T-cell (primary cell): ENCODE measurements around the gene LRTM2. TPM values are rescaled to one million over a fixed set of nuclear protein-coding genes. Genes with fewer than 3 reads are reported as not detected.
"Not testable (repeated sequence)": the region's sequence is repeated elsewhere in the genome, so short reads cannot be mapped to it uniquely, and the experiment has no call there.

Source experiments
- ATAC-seq, 4 experiments: fragments of 200-7000 bp in 3 of 4; fragments of 150-1000 bp in 1 of 4; cut with Tn5 transposase; replicated peaks in 1 of 4; 1 replicate in 3 of 4; 2 replicates in 1 of 4; pipeline ENCODE4 v1.10.0; 2021; ENCODE audit warnings: moderate library complexity in 3 of 4, mild to moderate bottlenecking in 2 of 4, moderate number of reproducible peaks in 1 of 4
- CTCF ChIA-PET, 2 donors: fragments of 300-600 bp; sonication (Branson Sonifier 250); formaldehyde crosslinking; loops; one replicate each; lab custom pipeline; 2022; ENCODE audit warnings: antibody characterized with exemption in 2 of 2; lab: Charles Lee
- POLR2A ChIA-PET, 2 donors: fragments of 300-600 bp; sonication (Branson Sonifier 250); formaldehyde crosslinking; loops; one replicate each; lab custom pipeline; 2022; ENCODE audit warnings: antibody characterized with exemption in 2 of 2; lab: Charles Lee
- DNase-seq, 35 experiments: peaks; one replicate each; pipeline versions ENCODE4 v3.0.0 to v3.0.0-alpha.2; 2013 to 2023
- H3K27ac ChIP-seq: one replicate; pipeline ENCODE4 v1.5.1; 2013; ENCODE audit warnings: low read length
- H3K27me3 ChIP-seq, 2 experiments: replicated peaks in 1 of 2; 1 replicate in 1 of 2; 2 replicates in 1 of 2; pipeline versions ENCODE4 v1.6.1 to v1.7.0; 2013; ENCODE audit warnings: low read length in 1 of 2, mixed read lengths in 1 of 2; ENCODE audit not compliant: control insufficient read depth in 2 of 2, insufficient read depth in 2 of 2; ENCODE audit errors: extremely low read depth in 1 of 2
- H3K36me3 ChIP-seq, 2 donors: 1 replicate in 1 of 2; 2 replicates in 1 of 2; pipeline versions ENCODE4 v1.6.1 to v1.7.0; 2013; ENCODE audit warnings: low read length in 1 of 2; ENCODE audit not compliant: control insufficient read depth in 2 of 2, insufficient read depth in 1 of 2; ENCODE audit errors: extremely low read depth in 1 of 2
- H3K4me1 ChIP-seq, 2 experiments: 1 replicate in 1 of 2; 2 replicates in 1 of 2; pipeline versions ENCODE4 v1.6.1 to v1.7.0; 2013; ENCODE audit warnings: low read length in 2 of 2, mixed read lengths in 1 of 2; ENCODE audit not compliant: insufficient read depth in 2 of 2, control insufficient read depth in 1 of 2; ENCODE audit errors: extremely low read depth in 1 of 2
- H3K4me3 ChIP-seq, 2 donors: 1 replicate in 1 of 2; 2 replicates in 1 of 2; pipeline versions ENCODE4 v1.5.1 to v1.7.0; 2013; ENCODE audit warnings: mild to moderate bottlenecking in 2 of 2, low read length in 1 of 2, moderate library complexity in 1 of 2; ENCODE audit not compliant: control insufficient read depth in 1 of 2; ENCODE audit errors: extremely low read depth in 1 of 2
- H3K9me3 ChIP-seq: 2 replicates; pipeline ENCODE4 v1.7.0; 2013
- H3K27ac Mint-ChIP-seq, 2 donors: one replicate each; pipeline ENCODE4 v1.8.0; 2020 to 2021; ENCODE audit warnings: mild to moderate bottlenecking in 2 of 2, mixed read lengths in 2 of 2
- H3K27me3 Mint-ChIP-seq, 2 donors: one replicate each; pipeline ENCODE4 v1.8.0; 2021 to 2022; ENCODE audit warnings: mixed read lengths in 2 of 2
- H3K36me3 Mint-ChIP-seq: one replicate; pipeline ENCODE4 v1.8.0; 2021; ENCODE audit warnings: mixed read lengths
- H3K4me1 Mint-ChIP-seq, 3 donors: one replicate each; pipeline ENCODE4 v1.8.0; 2020 to 2022; ENCODE audit warnings: mixed read lengths in 3 of 3, mild to moderate bottlenecking in 1 of 3
- H3K4me3 Mint-ChIP-seq, 3 donors: one replicate each; pipeline ENCODE4 v1.8.0; 2020 to 2022; ENCODE audit warnings: mild to moderate bottlenecking in 3 of 3, mixed read lengths in 3 of 3, moderate library complexity in 3 of 3
- H3K9me3 Mint-ChIP-seq, 3 donors: one replicate each; pipeline ENCODE4 v1.8.0; 2020 to 2022; ENCODE audit warnings: mixed read lengths in 3 of 3
- WGBS: methylation state at CpG from one replicate; pipeline ENCODE4 v1.1.5; 2013; ENCODE audit warnings: missing lambda C conversion rate; ENCODE audit not compliant: insufficient coverage; 5-methylcytosine and 5-hydroxymethylcytosine counted together
- total RNA-seq, 35 experiments: library from RNA in 6 of 35; stranded (reverse) in 6 of 35; fragments of 120-200 nt in 1 of 35; gene quantifications; one replicate each; pipeline versions ENCODE4 v1.2.1 to v1.2.4 and lab custom pipeline; 2013 to 2026

The LRTM2 gene
- total RNA-seq, 5 donors from 2014 or later (not counting 1 experiment from before 2014, with no cell fraction given), result not detected

DNA sequence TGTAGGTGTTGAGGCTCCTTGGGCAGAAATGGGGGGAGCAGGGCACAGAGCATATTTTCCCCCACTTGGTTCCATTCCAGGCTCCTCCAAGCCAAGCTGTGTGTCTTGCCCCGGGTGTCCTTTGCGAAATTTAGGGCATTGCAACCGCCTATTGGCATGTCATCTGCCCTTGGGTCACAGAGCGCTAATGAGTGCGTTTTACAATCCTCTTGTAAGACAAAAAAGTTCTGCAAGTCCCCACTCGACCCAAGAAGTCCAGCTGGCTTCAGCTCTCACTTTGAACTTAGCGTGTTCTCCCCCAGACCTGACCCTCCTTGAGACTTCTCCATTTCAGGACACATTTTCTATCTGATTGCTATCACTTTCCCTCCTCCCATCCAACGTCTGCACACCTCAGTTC lies 6.1 kb upstream of the LRTM2 start:
- ChIA-PET POLR2A (no interaction called here), CTCF (no interaction called here)
- WGBS, result 83% methylated on average over 8 of the region's 8 CpGs
- no peak overlapping the region for H3K4me3 Mint-ChIP-seq
- Histone ChIP-seq H3K27ac (no peak overlapping the region), H3K27me3 (peaks cover 0 to 3% of the 10 kb centered on the region in 2 experiments), H3K4me3 (no peak overlapping the region), H3K4me1 (peaks cover 0 to 31% of the 10 kb centered on the region in 2 experiments), H3K9me3 (no peaks in the 10 kb centered on the region), H3K36me3 (no peaks in the 10 kb centered on the region)
- ATAC-seq (no peak), DNase-seq (no peak)
- H3K36me3 Mint-ChIP-seq, result no peaks in the 10 kb centered on the region
- no peaks in the 10 kb centered on the region for H3K9me3 Mint-ChIP-seq
- H3K27ac Mint-ChIP-seq, result peak overlapping the region in 1 of 2 donors; percentile 29
- peaks cover 3 to 6% of the 10 kb centered on the region in 2 donors for H3K27me3 Mint-ChIP-seq
- H3K4me1 Mint-ChIP-seq, result peaks cover 5 to 20% (median 8%) of the 10 kb centered on the region in 3 donors

DNA sequence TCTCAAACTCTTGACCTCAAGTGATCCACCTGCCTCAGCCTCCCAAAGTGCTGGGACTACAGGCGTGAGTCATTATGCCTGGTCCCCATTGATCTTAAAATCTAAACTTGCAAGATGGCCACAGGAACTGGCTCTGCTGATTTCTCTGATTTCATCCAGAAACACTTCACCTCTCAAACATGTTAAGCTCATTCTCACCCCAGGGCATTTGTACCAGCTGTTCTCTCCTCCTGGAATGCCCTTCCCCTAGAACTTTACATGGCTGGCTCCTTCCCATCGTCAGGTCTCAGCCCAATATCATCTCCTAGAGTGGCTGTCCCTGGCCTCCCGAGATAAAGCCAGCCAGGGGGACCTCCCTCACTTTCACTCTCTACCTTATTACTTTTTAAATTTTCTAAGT lies 5.3 kb upstream of the LRTM2 start:
- Mint-ChIP-seq H3K4me1 (peaks cover 4 to 13% (median 8%) of the 10 kb centered on the region in 3 donors), H3K27me3 (peaks cover 8 to 14% of the 10 kb centered on the region in 2 donors), H3K36me3 (no peaks in the 10 kb centered on the region), H3K9me3 (no peaks in the 10 kb centered on the region), H3K4me3 (no peak overlapping the region), H3K27ac (no peak overlapping the region)
- Histone ChIP-seq H3K4me1 (peaks cover 0 to 24% of the 10 kb centered on the region in 2 experiments), H3K9me3 (no peaks in the 10 kb centered on the region), H3K4me3 (no peak overlapping the region), H3K36me3 (no peaks in the 10 kb centered on the region), H3K27me3 (peaks cover 0 to 12% of the 10 kb centered on the region in 2 experiments), H3K27ac (no peak overlapping the region)
- CTCF ChIA-PET, result no interaction called here
- ATAC-seq (no peak), DNase-seq (no peak)
- WGBS, result 100% methylated on average over 1 of the region's 3 CpGs
- POLR2A ChIA-PET, result interaction anchor here in 1 of 2 donors (0.6 kb wide), 1 partner anchor 568 kb away, joined by 3 read pairs; no protein-coding TSS in a partner anchor

DNA sequence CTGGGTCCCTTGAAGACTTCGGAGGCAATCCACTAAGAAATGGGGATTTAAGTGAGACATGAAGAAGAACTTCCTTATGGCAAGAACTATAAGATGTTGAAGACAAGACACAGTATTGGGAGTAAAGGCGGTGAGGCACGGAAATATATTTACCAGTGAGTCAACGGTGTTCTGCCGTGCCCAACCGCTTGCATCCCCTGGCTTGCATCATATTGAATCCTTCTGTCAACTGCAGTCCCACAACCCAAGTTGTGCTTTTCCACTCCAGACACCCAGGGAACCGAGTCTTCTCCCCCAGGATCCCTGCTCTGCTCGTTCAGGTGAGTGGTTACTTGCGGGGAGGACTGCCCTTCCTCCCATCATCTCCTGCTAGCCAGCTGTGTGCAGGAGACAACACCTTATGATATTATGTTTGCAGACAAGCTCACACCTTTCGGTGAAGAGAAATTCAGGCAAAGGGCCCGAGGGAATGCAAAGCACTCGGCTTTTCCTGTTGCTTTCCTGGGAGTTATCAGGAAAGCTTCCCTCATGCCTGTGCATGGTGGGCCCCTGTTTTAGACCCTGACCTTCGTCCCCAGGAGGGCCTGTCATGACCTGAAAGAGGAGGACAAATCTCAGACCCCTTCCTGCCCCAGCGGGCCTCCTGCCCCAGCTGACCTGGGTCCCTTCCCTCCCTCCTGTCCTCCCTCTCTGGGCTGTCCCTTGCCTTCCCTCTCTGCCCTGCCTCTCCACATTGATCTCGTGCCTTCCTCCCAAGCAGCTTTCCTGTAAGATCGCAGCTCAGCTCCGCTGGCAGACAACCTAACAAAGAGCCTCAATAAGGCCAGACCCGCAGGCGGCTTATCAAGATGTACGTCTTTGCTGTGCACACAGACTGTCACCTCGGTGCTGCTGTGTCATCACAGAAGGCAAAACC lies 4.3 kb upstream of the LRTM2 start:
- Mint-ChIP-seq H3K9me3 (no peaks in the 10 kb centered on the region), H3K36me3 (no peaks in the 10 kb centered on the region), H3K4me3 (no peak overlapping the region), H3K27me3 (peaks cover 17 to 24% of the 10 kb centered on the region in 2 donors), H3K27ac (no peak overlapping the region), H3K4me1 (peaks cover 3 to 10% (median 6%) of the 10 kb centered on the region in 3 donors)
- Histone ChIP-seq H3K27me3 (peaks cover 0 to 21% of the 10 kb centered on the region in 2 experiments), H3K27ac (no peak overlapping the region), H3K4me1 (peaks cover 0 to 18% of the 10 kb centered on the region in 2 experiments), H3K9me3 (no peaks in the 10 kb centered on the region), H3K4me3 (no peak overlapping the region), H3K36me3 (no peaks in the 10 kb centered on the region)
- 87% methylated on average over 17 of the region's 21 CpGs for WGBS
- ATAC-seq (no peak), DNase-seq (no peak)
- POLR2A ChIA-PET, result no interaction called here
- CTCF ChIA-PET, result no interaction called here

DNA sequence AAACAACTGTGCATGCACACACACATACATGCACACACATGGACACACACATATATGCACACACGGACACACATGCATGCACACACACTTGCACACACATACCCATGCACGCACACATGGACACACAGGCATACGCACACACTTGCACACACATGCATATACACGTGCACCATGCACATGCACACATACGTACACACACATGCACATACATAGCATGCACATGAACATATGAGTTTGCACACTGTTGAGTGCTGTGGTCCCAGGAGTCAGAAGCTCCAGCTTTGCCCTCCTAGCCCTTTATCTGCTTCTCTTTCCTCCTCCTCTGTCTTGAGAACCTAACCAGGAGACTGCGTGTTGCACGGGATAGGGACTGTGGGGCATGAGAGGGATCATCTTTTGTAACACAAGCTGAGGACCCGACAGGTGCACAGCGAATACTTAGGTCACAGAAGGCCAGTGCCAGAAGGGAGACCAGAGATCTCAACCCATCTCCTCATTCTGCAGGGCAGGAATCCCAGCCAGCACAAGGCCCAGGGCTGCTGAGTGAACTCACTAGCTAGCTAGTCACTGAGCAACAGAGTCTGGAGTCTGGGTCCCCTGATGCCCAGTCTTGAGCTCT lies 3.5 kb upstream of the LRTM2 start:
- H3K27me3 Mint-ChIP-seq, result peaks cover 18 to 30% of the 10 kb centered on the region in 2 donors
- ChIA-PET POLR2A (no interaction called here), CTCF (no interaction called here)

DNA sequence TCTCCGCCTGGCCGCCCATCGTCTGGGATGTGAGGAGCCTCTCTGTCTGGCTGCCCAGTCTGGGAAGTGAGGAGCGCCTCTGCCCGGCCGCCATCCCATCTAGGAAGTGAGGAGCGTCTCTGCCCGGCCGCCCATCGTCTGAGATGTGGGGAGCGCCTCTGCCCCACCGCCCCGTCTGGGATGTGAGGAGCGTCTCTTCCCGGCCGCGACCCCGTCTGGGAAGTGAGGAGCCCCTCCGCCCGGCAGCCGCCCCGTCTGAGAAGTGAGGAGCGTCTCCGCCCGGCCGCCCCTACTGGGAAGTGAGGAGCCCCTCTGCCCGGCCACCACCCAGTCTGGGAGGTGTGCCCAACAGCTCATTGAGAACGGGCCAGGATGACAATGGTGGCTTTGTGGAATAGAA lies 2.4 kb upstream of the LRTM2 start:
- peaks cover 0 to 40% of the 10 kb centered on the region in 2 experiments for H3K27me3 ChIP-seq
- H3K36me3 Mint-ChIP-seq, H3K4me1 Mint-ChIP-seq, H3K36me3 ChIP-seq, H3K9me3 ChIP-seq, H3K4me3 ChIP-seq, H3K27ac Mint-ChIP-seq, DNase-seq, H3K9me3 Mint-ChIP-seq, H3K27ac ChIP-seq, ATAC-seq, POLR2A ChIA-PET, H3K4me1 ChIP-seq, CTCF ChIA-PET, H3K4me3 Mint-ChIP-seq: not testable (repeated sequence)
- WGBS, result 92% methylated on average over 13 of the region's 28 CpGs
- H3K27me3 Mint-ChIP-seq, result peaks cover 20 to 39% of the 10 kb centered on the region in 2 donors

More for the DNA sequence above, 3.5 kb upstream of the LRTM2 start:
- Histone ChIP-seq H3K9me3 (no peaks in the 10 kb centered on the region), H3K27me3 (peaks cover 0 to 29% of the 10 kb centered on the region in 2 experiments), H3K4me3 (no peak overlapping the region), H3K36me3 (no peaks in the 10 kb centered on the region), H3K4me1 (peaks cover 0 to 10% of the 10 kb centered on the region in 2 experiments), H3K27ac (no peak overlapping the region)
- peaks cover 0 to 10% (median 4%) of the 10 kb centered on the region in 3 donors for H3K4me1 Mint-ChIP-seq
- WGBS, result 83% methylated on average over 7 of the region's 9 CpGs
- H3K36me3 Mint-ChIP-seq, result no peaks in the 10 kb centered on the region
- no peak overlapping the region for H3K4me3 Mint-ChIP-seq
- no peak for ATAC-seq
- DNase-seq, result no peak
- no peaks in the 10 kb centered on the region for H3K9me3 Mint-ChIP-seq
- H3K27ac Mint-ChIP-seq, result no peak overlapping the region

DNA sequence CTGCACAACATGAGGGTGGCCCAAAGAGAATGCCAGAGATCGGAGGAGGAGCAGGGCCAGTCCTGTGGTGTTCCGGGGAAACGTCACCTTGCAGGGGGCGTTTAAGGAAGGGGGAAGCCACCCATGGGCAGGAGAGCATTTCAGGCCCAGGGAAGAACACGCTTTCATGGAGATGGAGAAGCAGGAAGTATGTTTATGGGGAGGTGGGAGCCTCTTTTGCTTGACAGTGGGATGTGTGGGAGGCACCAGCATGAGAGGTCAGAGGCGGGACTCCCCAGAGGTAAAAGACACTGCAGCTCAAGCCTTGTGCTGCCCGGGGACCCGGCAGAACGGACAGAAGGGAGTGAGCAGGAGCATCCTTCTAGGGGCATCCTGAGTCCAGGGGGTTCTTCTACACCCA lies 1.3 kb upstream of the LRTM2 start:
- ChIA-PET CTCF (no interaction called here), POLR2A (no interaction called here)
- DNase-seq, result no peak
- Mint-ChIP-seq H3K4me1 (peaks cover 0 to 6% (median 2%) of the 10 kb centered on the region in 3 donors), H3K36me3 (no peaks in the 10 kb centered on the region), H3K27ac (no peak overlapping the region), H3K4me3 (no peak overlapping the region), H3K9me3 (no peaks in the 10 kb centered on the region), H3K27me3 (peaks cover 22 to 40% of the 10 kb centered on the region in 2 donors)
- H3K27ac ChIP-seq, result no peak overlapping the region
- no peak for ATAC-seq
- peaks cover 0 to 4% of the 10 kb centered on the region in 2 experiments for H3K4me1 ChIP-seq
- no peaks in the 10 kb centered on the region for H3K9me3 ChIP-seq
- 74% methylated on average over 5 of the region's 9 CpGs for WGBS
- peaks cover 0 to 50% of the 10 kb centered on the region in 2 experiments for H3K27me3 ChIP-seq
- H3K4me3 ChIP-seq, result no peak overlapping the region
- H3K36me3 ChIP-seq, result no peaks in the 10 kb centered on the region
